ENCODE measurements around the gene TEPSIN. TPM values are rescaled to one million over a fixed set of nuclear protein-coding genes. Genes with fewer than 3 reads are reported as not detected.

The TEPSIN gene
- total and polyA plus RNA-seq, 2 donors (not counting 1 experiment from before 2014, with no cell fraction given): 5.6 to 11.2 TPM

GRCh38 chr17:81239714-81240555, 1.1 kb upstream of the TEPSIN start:
- Histone ChIP-seq H3K36me3 (ENCODE audit: control insufficient read depth, insufficient read depth, low read length) (peaks cover 12% of the 10 kb centered on the region), H3K9me3 (ENCODE audit: control insufficient read depth, insufficient read depth, low read depth, low read length) (no peaks in the 10 kb centered on the region), H3K27me3 (ENCODE audit: control insufficient read depth, insufficient read depth, low read length) (no peaks in the 10 kb centered on the region), H3K9ac (ENCODE audit: insufficient read depth, low read length) (peak overlapping the region; percentile 77), H2AFZ (ENCODE audit: low read length) (no peak overlapping the region), H3K4me3 (replicated peaks in 1 of 4; ENCODE audit: control extremely low read depth in 1 of 4, insufficient read depth in 1 of 4, low read depth in 3 of 4, low read length in 4 of 4) (peak overlapping the region; percentile 73 to 91 (median 82)), H4K20me1 (ENCODE audit: control insufficient read depth, extremely low read depth, insufficient read depth, low read length) (no peaks in the 10 kb centered on the region), H3K4me1 (ENCODE audit: control insufficient read depth, extremely low read depth, insufficient read depth, low read length) (peaks cover 7% of the 10 kb centered on the region), H3K27ac (ENCODE audit: insufficient read depth, low read length) (peak overlapping the region; percentile 59), H3K79me2 (ENCODE audit: control insufficient read depth, insufficient read depth, low read length) (peaks cover 40% of the 10 kb centered on the region), H3K4me2 (ENCODE audit: extremely low read depth, insufficient read depth, low read length) (peak overlapping the region; percentile 67)
- TF ChIP-seq CTCF (conservative IDR thresholded peaks at IDR 0.05 in 1 of 2, IDR thresholded peaks at IDR 0.05 in 1 of 2; ENCODE audit: low read depth in 1 of 2, low read length in 2 of 2): no peak
- no peak for TF ChIP-seq EZH2 (IDR thresholded peaks at IDR 0.05; ENCODE audit: low read length, missing control alignments)
- DNase-seq (ENCODE audit: low read depth in 2 of 2): no peak

- H3K27ac ChIP-seq (ENCODE audit: insufficient read depth, low read length): peak overlapping the region; percentile 60
- H3K4me3 ChIP-seq (replicated peaks in 1 of 4; ENCODE audit: control extremely low read depth in 1 of 4, insufficient read depth in 1 of 4, low read depth in 3 of 4, low read length in 4 of 4): peak overlapping the region; percentile 73 to 90 (median 80)
- peak overlapping the region; percentile 22 for H2AFZ ChIP-seq (ENCODE audit: low read length)
- H3K36me3 ChIP-seq (ENCODE audit: control insufficient read depth, insufficient read depth, low read length): peaks cover 12% of the 10 kb centered on the region
- no peaks in the 10 kb centered on the region for H3K27me3 ChIP-seq (ENCODE audit: control insufficient read depth, insufficient read depth, low read length)
- DNase-seq (ENCODE audit: low read depth in 2 of 2): no peak
- H3K9me3 ChIP-seq (ENCODE audit: control insufficient read depth, insufficient read depth, low read depth, low read length): no peaks in the 10 kb centered on the region
- peaks cover 40% of the 10 kb centered on the region for H3K79me2 ChIP-seq (ENCODE audit: control insufficient read depth, insufficient read depth, low read length)
- TF ChIP-seq CTCF (conservative IDR thresholded peaks at IDR 0.05 in 1 of 2, IDR thresholded peaks at IDR 0.05 in 1 of 2; ENCODE audit: low read depth in 1 of 2, low read length in 2 of 2) (no peak), EZH2 (IDR thresholded peaks at IDR 0.05; ENCODE audit: low read length, missing control alignments) (no peak)
- H3K4me1 ChIP-seq (ENCODE audit: control insufficient read depth, extremely low read depth, insufficient read depth, low read length): peaks cover 5% of the 10 kb centered on the region
- peak overlapping the region; percentile 84 for H3K9ac ChIP-seq (ENCODE audit: insufficient read depth, low read length)
- H3K4me2 ChIP-seq (ENCODE audit: extremely low read depth, insufficient read depth, low read length): peak overlapping the region; percentile 99
- H4K20me1 ChIP-seq (ENCODE audit: control insufficient read depth, extremely low read depth, insufficient read depth, low read length): no peaks in the 10 kb centered on the region
Observed at GRCh38 chr17:81238490-81238814, 403 bp downstream of the TEPSIN start.

- Histone ChIP-seq H3K9me3 (ENCODE audit: control insufficient read depth, insufficient read depth, low read depth, low read length) (no peaks in the 10 kb centered on the region), H3K36me3 (ENCODE audit: control insufficient read depth, insufficient read depth, low read length) (peaks cover 14% of the 10 kb centered on the region), H3K4me3 (replicated peaks in 1 of 4; ENCODE audit: control extremely low read depth in 1 of 4, insufficient read depth in 1 of 4, low read depth in 3 of 4, low read length in 4 of 4) (peak overlapping the region; percentile 73 to 90 (median 80)), H4K20me1 (ENCODE audit: control insufficient read depth, extremely low read depth, insufficient read depth, low read length) (no peaks in the 10 kb centered on the region), H3K4me2 (ENCODE audit: extremely low read depth, insufficient read depth, low read length) (peak overlapping the region; percentile 99), H3K27me3 (ENCODE audit: control insufficient read depth, insufficient read depth, low read length) (no peaks in the 10 kb centered on the region), H2AFZ (ENCODE audit: low read length) (no peak overlapping the region), H3K79me2 (ENCODE audit: control insufficient read depth, insufficient read depth, low read length) (peaks cover 40% of the 10 kb centered on the region), H3K4me1 (ENCODE audit: control insufficient read depth, extremely low read depth, insufficient read depth, low read length) (peaks cover 5% of the 10 kb centered on the region), H3K27ac (ENCODE audit: insufficient read depth, low read length) (peak overlapping the region; percentile 60), H3K9ac (ENCODE audit: insufficient read depth, low read length) (peak overlapping the region; percentile 84)
- no peak for TF ChIP-seq CTCF (conservative IDR thresholded peaks at IDR 0.05 in 1 of 2, IDR thresholded peaks at IDR 0.05 in 1 of 2; ENCODE audit: low read depth in 1 of 2, low read length in 2 of 2)
- no peak for TF ChIP-seq EZH2 (IDR thresholded peaks at IDR 0.05; ENCODE audit: low read length, missing control alignments)
- DNase-seq (ENCODE audit: low read depth in 2 of 2): no peak
Observed at GRCh38 chr17:81237591-81238489, 1.0 kb downstream of the TEPSIN start.

All from fibroblast of lung (primary cell).